Measurements from ENCODE around the gene TNRC18.
A peak's percentile ranks its signal among the peaks of the same experiment; 100 is the strongest.

Gene TNRC18

GRCh38 chr7:5436003-5436678, 12.5 kb upstream of the TNRC18 start:
- no peaks in the 10 kb centered on the region for H3K9me3 ChIP-seq (ENCODE audit: control insufficient read depth, insufficient read depth, low read depth, low read length)
- TF ChIP-seq, protein P1, sequence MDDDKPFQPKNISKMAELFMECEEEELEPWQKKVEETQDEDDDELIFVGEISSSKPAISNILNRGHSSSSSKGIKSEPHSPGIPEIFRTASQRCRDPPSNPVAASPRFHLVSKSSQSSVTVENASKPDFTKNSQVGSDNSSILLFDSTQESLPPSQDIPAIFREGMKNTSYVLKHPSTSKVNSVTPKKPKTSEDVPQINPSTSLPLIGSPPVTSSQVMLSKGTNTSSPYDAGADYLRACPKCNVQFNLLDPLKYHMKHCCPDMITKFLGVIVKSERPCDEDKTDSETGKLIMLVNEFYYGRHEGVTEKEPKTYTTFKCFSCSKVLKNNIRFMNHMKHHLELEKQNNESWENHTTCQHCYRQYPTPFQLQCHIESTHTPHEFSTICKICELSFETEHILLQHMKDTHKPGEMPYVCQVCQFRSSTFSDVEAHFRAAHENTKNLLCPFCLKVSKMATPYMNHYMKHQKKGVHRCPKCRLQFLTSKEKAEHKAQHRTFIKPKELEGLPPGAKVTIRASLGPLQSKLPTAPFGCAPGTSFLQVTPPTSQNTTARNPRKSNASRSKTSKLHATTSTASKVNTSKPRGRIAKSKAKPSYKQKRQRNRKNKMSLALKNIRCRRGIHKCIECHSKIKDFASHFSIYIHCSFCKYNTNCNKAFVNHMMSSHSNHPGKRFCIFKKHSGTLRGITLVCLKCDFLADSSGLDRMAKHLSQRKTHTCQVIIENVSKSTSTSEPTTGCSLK (tag by site-specific recombination; IDR thresholded peaks at IDR 0.05): no peak
- TF ChIP-seq SP3 (tag by site-specific recombination; IDR thresholded peaks at IDR 0.05) (no peak), ZEB2 (tag by site-specific recombination; IDR thresholded peaks at IDR 0.05) (no peak), PRDM2 (tag by site-specific recombination; IDR thresholded peaks at IDR 0.05; ENCODE audit: borderline replicate concordance) (no peak), ZNF585B (tag by site-specific recombination; IDR thresholded peaks at IDR 0.05) (no peak), ZNF132 (tag by site-specific recombination; IDR thresholded peaks at IDR 0.05; ENCODE audit: borderline replicate concordance) (no peak)
- H3K4me3 ChIP-seq (ENCODE audit: low read depth, low read length): no peak overlapping the region
- H3K36me3 ChIP-seq (ENCODE audit: control insufficient read depth in 2 of 2, insufficient read depth in 1 of 2, low read length in 2 of 2): peaks cover 0 to 6% of the 10 kb centered on the region in 2 experiments; a peak in 2 of 3 replicates
- ChIA-PET POLR2A (interaction anchor here (0.6 kb wide), 1 partner anchor 226 kb away, joined by 3 read pairs; no protein-coding TSS in a partner anchor), CTCF (interaction anchor here (0.7 kb wide), 1 partner anchor 242 kb away, joined by 3 read pairs; no protein-coding TSS in a partner anchor)
- no peak overlapping the region for H3K27ac ChIP-seq (ENCODE audit: extremely low read depth, low read depth, low read length)
- H3K4me1 ChIP-seq (ENCODE audit: control insufficient read depth, insufficient read depth, low read length): no peaks in the 10 kb centered on the region

GRCh38 chr7:5435291-5436002, 11.8 kb upstream of the TNRC18 start:
- peaks cover 0 to 6% of the 10 kb centered on the region in 2 experiments; a peak in 2 of 3 replicates for H3K36me3 ChIP-seq (ENCODE audit: control insufficient read depth in 2 of 2, insufficient read depth in 1 of 2, low read length in 2 of 2)
- ChIA-PET CTCF (no interaction called here), POLR2A (no interaction called here)
- no peak overlapping the region for H3K4me3 ChIP-seq (ENCODE audit: low read depth, low read length)
- no peak overlapping the region for H3K27ac ChIP-seq (ENCODE audit: extremely low read depth, low read depth, low read length)
- no peaks in the 10 kb centered on the region for H3K9me3 ChIP-seq (ENCODE audit: control insufficient read depth, insufficient read depth, low read depth, low read length)
- H3K4me1 ChIP-seq (ENCODE audit: control insufficient read depth, insufficient read depth, low read length): no peaks in the 10 kb centered on the region
- no peak for TF ChIP-seq PRDM10 (tag by site-specific recombination; IDR thresholded peaks at IDR 0.05)
- TF ChIP-seq ZFP3 (tag by site-specific recombination; IDR thresholded peaks at IDR 0.05; ENCODE audit: low read depth): peak; percentile 87
- TF ChIP-seq ZNF121 (tag by site-specific recombination; IDR thresholded peaks at IDR 0.05): 0 out of 2 replicates have a peak, but pooled peaks have one; percentile 9

All from HEK293 (cell line).